Measurements from ENCODE around the gene PRELID2.
"Not testable (repeated sequence)": the region's sequence is repeated elsewhere in the genome, so short reads cannot be mapped to it uniquely, and the experiment has no call there.

The PRELID2 gene

GRCh38 chr5:145798503-145798902 is 36.6 kb downstream of the PRELID2 start:
- in situ Hi-C loops (cut with MboI; ENCODE audit: low sequenced_read_pairs), result not testable (repeated sequence)

- in situ Hi-C loops (cut with MboI; ENCODE audit: low sequenced_read_pairs), result no loop called here
These were observed 37.8 kb downstream of the PRELID2 start for GRCh38 chr5:145797336-145797735.

GRCh38 chr5:145796318-145796717 is 38.8 kb downstream of the PRELID2 start:
- in situ Hi-C loops (cut with MboI; ENCODE audit: low sequenced_read_pairs), result no loop called here

GRCh38 chr5:145793574-145793973 is 41.6 kb downstream of the PRELID2 start:
- in situ Hi-C loops (cut with MboI; ENCODE audit: low sequenced_read_pairs), result no loop called here

- in situ Hi-C loops (cut with MboI; ENCODE audit: low sequenced_read_pairs), result no loop called here
These were observed 42.3 kb downstream of the PRELID2 start for GRCh38 chr5:145792840-145793239.

GRCh38 chr5:145791866-145792265 is 43.3 kb downstream of the PRELID2 start:
- in situ Hi-C loops (cut with MboI; ENCODE audit: low sequenced_read_pairs), result no loop called here

- in situ Hi-C loops (cut with MboI; ENCODE audit: low sequenced_read_pairs), result no loop called here
These were observed 47.1 kb downstream of the PRELID2 start for GRCh38 chr5:145787996-145788395.

- in situ Hi-C loops (cut with MboI; ENCODE audit: low sequenced_read_pairs), result no loop called here
These were observed 47.6 kb downstream of the PRELID2 start for GRCh38 chr5:145787507-145787906.

- in situ Hi-C loops (cut with MboI; ENCODE audit: low sequenced_read_pairs), result no loop called here
These were observed 48.1 kb downstream of the PRELID2 start for GRCh38 chr5:145787001-145787400.

GRCh38 chr5:145780982-145781381 is 54.2 kb downstream of the PRELID2 start:
- in situ Hi-C loops (cut with MboI; ENCODE audit: low sequenced_read_pairs), result no loop called here

- in situ Hi-C loops (cut with MboI; ENCODE audit: low sequenced_read_pairs), result no loop called here
These were observed 56.8 kb downstream of the PRELID2 start for GRCh38 chr5:145778144-145778900.

- in situ Hi-C loops (cut with MboI; ENCODE audit: low sequenced_read_pairs), result no loop called here
These were observed 57.6 kb downstream of the PRELID2 start for GRCh38 chr5:145777445-145778063.

GRCh38 chr5:145776886-145777285 is 58.3 kb downstream of the PRELID2 start:
- in situ Hi-C loops (cut with MboI; ENCODE audit: low sequenced_read_pairs), result no loop called here

- in situ Hi-C loops (cut with MboI; ENCODE audit: low sequenced_read_pairs), result no loop called here
These were observed 59.2 kb downstream of the PRELID2 start for GRCh38 chr5:145775893-145776444.

- in situ Hi-C loops (cut with MboI; ENCODE audit: low sequenced_read_pairs), result no loop called here
These were observed 59.7 kb downstream of the PRELID2 start for GRCh38 chr5:145775411-145775810.

GRCh38 chr5:145774442-145774841 is 60.7 kb downstream of the PRELID2 start:
- in situ Hi-C loops (cut with MboI; ENCODE audit: low sequenced_read_pairs), result no loop called here

GRCh38 chr5:145772466-145772865 is 62.7 kb downstream of the PRELID2 start:
- in situ Hi-C loops (cut with MboI; ENCODE audit: low sequenced_read_pairs), result no loop called here

- in situ Hi-C loops (cut with MboI; ENCODE audit: low sequenced_read_pairs), result no loop called here
These were observed 66.3 kb downstream of the PRELID2 start for GRCh38 chr5:145768863-145769262.

GRCh38 chr5:145764325-145764724 is 70.8 kb downstream of the PRELID2 start:
- in situ Hi-C loops (cut with MboI; ENCODE audit: low sequenced_read_pairs), result no loop called here

- in situ Hi-C loops (cut with MboI; ENCODE audit: low sequenced_read_pairs), result no loop called here
These were observed 72.3 kb downstream of the PRELID2 start for GRCh38 chr5:145762833-145763232.

GRCh38 chr5:145761254-145761653 is 73.9 kb downstream of the PRELID2 start:
- in situ Hi-C loops (cut with MboI; ENCODE audit: low sequenced_read_pairs), result no loop called here

- in situ Hi-C loops (cut with MboI; ENCODE audit: low sequenced_read_pairs), result no loop called here
These were observed 74.5 kb downstream of the PRELID2 start for GRCh38 chr5:145760660-145761059.

Data from hTERT RPE-1 (cell line).